Fibroblast of lung (primary cell): Measurements from ENCODE around the gene SIPA1.

ENCODE experiments used
- CTCF ChIP-seq, 2 donors: IDR thresholded peaks in 1 of 2; conservative IDR thresholded peaks in 1 of 2; 1 replicate in 1 of 2; 2 replicates in 1 of 2; pipeline ENCODE4 v1.5.1; 2011 to 2012; ENCODE audit warnings: low read length in 2 of 2, control low read depth in 1 of 2, inconsistent platforms in 1 of 2, low read depth in 1 of 2, mild to moderate bottlenecking in 1 of 2
- EZH2 ChIP-seq: IDR thresholded peaks from 2 replicates; pipeline ENCODE4 v1.5.1; 2012; ENCODE audit warnings: low read length, control low read depth, mild to moderate bottlenecking; ENCODE audit errors: missing control alignments

GRCh38 chr11:65672180-65672860 is 34.4 kb downstream of the SIPA1 start:
- TF ChIP-seq CTCF (conservative IDR thresholded peaks at IDR 0.05 in 1 of 2, IDR thresholded peaks at IDR 0.05 in 1 of 2; ENCODE audit: low read depth in 1 of 2, low read length in 2 of 2) = no peak
- no peak for TF ChIP-seq EZH2
